Trophoblast cell (in vitro differentiated cells and primary cell): ENCODE results near the gene SYNE2.

Source experiments
- DNase-seq, 2 donors: peaks; one replicate each; pipeline ENCODE4 v3.0.0-alpha.2; 2016
- H2AFZ ChIP-seq: 2 replicates; pipeline ENCODE4 v1.6.1; 2013; ENCODE audit warnings: low read length, moderate library complexity, mild to moderate bottlenecking; ENCODE audit not compliant: insufficient read depth, poor library complexity
- H2AK5ac ChIP-seq: 2 replicates; pipeline ENCODE4 v1.6.1; 2013; ENCODE audit warnings: mild to moderate bottlenecking, low read length
- H2BK120ac ChIP-seq: 2 replicates; pipeline ENCODE4 v1.6.1; 2013; ENCODE audit warnings: low read length, mild to moderate bottlenecking, moderate library complexity; ENCODE audit not compliant: insufficient read depth, poor library complexity
- H2BK12ac ChIP-seq: 2 replicates; pipeline ENCODE4 v1.6.1; 2013; ENCODE audit warnings: mild to moderate bottlenecking, low read length, moderate library complexity
- H2BK5ac ChIP-seq: 2 replicates; pipeline ENCODE4 v1.6.1; 2013; ENCODE audit warnings: low read length, low read depth, moderate library complexity, mild to moderate bottlenecking; ENCODE audit not compliant: poor library complexity
- H3K14ac ChIP-seq: 2 replicates; pipeline ENCODE4 v1.6.1; 2013; ENCODE audit warnings: mild to moderate bottlenecking, low read length
- H3K18ac ChIP-seq: 2 replicates; pipeline ENCODE4 v1.6.1; 2013; ENCODE audit warnings: mild to moderate bottlenecking, low read length
- H3K23ac ChIP-seq: 2 replicates; pipeline ENCODE4 v1.6.1; 2013; ENCODE audit warnings: low read length
- H3K27ac ChIP-seq: 2 replicates; pipeline ENCODE4 v1.5.1; 2013; ENCODE audit warnings: low read depth, mild to moderate bottlenecking, inconsistent platforms, low read length, moderate library complexity
- H3K27me3 ChIP-seq: 2 replicates; pipeline ENCODE4 v1.6.1; 2013; ENCODE audit warnings: inconsistent platforms, mild to moderate bottlenecking, low read length, moderate library complexity; ENCODE audit not compliant: insufficient read depth
- H3K36me3 ChIP-seq, 2 experiments: 1 replicate in 1 of 2; 2 replicates in 1 of 2; pipeline ENCODE4 v1.6.1; 2013; ENCODE audit warnings: low read length in 2 of 2, mild to moderate bottlenecking in 2 of 2, moderate library complexity in 1 of 2; ENCODE audit not compliant: insufficient read depth in 2 of 2, control insufficient read depth in 1 of 2
- H3K4ac ChIP-seq: 2 replicates; pipeline ENCODE4 v1.6.1; 2013; ENCODE audit warnings: low read depth, mild to moderate bottlenecking, low read length, moderate library complexity
- H3K4me1 ChIP-seq, 2 experiments: 1 replicate in 1 of 2; 2 replicates in 1 of 2; pipeline ENCODE4 v1.6.1; 2013; ENCODE audit warnings: low read length in 2 of 2, mild to moderate bottlenecking in 2 of 2, moderate library complexity in 1 of 2; ENCODE audit not compliant: insufficient read depth in 2 of 2, control insufficient read depth in 1 of 2
- H3K4me2 ChIP-seq: 2 replicates; pipeline ENCODE4 v1.6.1; 2013; ENCODE audit warnings: inconsistent platforms, mild to moderate bottlenecking, low read length, moderate library complexity
- H3K4me3 ChIP-seq: 2 replicates; pipeline ENCODE4 v1.5.1; 2013; ENCODE audit warnings: mild to moderate bottlenecking, low read depth, low read length, inconsistent platforms
- H3K79me1 ChIP-seq: one replicate; pipeline ENCODE4 v1.6.1; 2013; ENCODE audit warnings: low read length
- H3K79me2 ChIP-seq: 2 replicates; pipeline ENCODE4 v1.6.1; 2013; ENCODE audit warnings: low read length, mild to moderate bottlenecking; ENCODE audit not compliant: control insufficient read depth, insufficient read depth, poor library complexity
- H3K9ac ChIP-seq: 2 replicates; pipeline ENCODE4 v1.6.1; 2013; ENCODE audit warnings: mild to moderate bottlenecking, low read length
- H3K9me3 ChIP-seq: 2 replicates; pipeline ENCODE4 v1.6.1; 2013; ENCODE audit warnings: low read depth, mild to moderate bottlenecking, control low read depth, inconsistent platforms, low read length; ENCODE audit not compliant: insufficient read depth
- H4K12ac ChIP-seq: 2 replicates; pipeline ENCODE4 v1.6.1; 2013; ENCODE audit warnings: low read depth, mild to moderate bottlenecking, low read length, moderate library complexity
- H4K8ac ChIP-seq: 2 replicates; pipeline ENCODE4 v1.6.1; 2013; ENCODE audit warnings: low read depth, mild to moderate bottlenecking, low read length, moderate library complexity
- H4K91ac ChIP-seq: one replicate; pipeline ENCODE4 v1.6.1; 2013; ENCODE audit warnings: low read depth, mild to moderate bottlenecking, low read length, moderate library complexity
- WGBS: extraction: QIAGEN DNeasy Blood & Tissue Kit; methylation state at CpG from one replicate; pipeline ENCODE4 v1.1.7; 2013; ENCODE audit warnings: missing lambda C conversion rate; ENCODE audit not compliant: insufficient read length, insufficient coverage; ENCODE audit errors: extremely low coverage; 5-methylcytosine and 5-hydroxymethylcytosine counted together

SYNE2 gene

DNA sequence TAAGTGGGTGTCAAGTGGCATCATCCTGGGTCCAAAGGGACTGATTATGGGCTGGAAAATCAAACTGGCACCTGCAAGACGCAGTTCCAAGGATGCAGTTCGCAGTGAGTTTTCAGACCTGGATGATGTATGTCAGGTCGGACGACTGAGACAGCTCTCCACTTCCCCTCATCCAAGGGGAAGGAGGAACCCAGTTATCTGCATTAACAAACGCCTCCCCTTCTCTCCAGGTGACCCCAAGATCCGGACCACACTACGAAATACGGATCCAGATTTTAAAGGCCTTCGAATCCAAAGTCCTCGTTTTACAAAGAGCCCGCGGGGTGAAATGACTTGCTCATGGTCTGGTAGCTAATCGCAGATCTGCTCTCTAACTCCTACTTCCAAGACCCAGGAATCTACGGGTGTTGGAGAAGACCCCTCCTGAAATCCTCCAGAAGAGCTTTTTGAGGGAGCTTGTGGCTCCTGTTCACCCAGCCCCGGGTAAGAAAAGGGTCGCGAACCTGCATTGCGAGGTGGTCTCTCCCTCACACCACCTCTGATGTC, 460 bp upstream of the SYNE2 start:
- Histone ChIP-seq H3K4me2 (peak overlapping the region; percentile 88), H3K4ac (no peak overlapping the region), H3K23ac (no peak overlapping the region), H3K36me3 (no peaks in the 10 kb centered on the region), H3K79me2 (no peaks in the 10 kb centered on the region), H2BK5ac (peak overlapping the region; percentile 19), H4K91ac (no peak overlapping the region), H3K18ac (no peak overlapping the region), H3K79me1 (peaks cover 4% of the 10 kb centered on the region), H2AFZ (peak overlapping the region; percentile 75), H3K9ac (no peak overlapping the region), H4K12ac (peak overlapping the region; percentile 44), H3K4me3 (peak overlapping the region; percentile 62), H4K8ac (peak overlapping the region; percentile 71), H2BK120ac (no peak overlapping the region), H2BK12ac (no peak overlapping the region), H2AK5ac (no peak overlapping the region), H3K27ac (no peak overlapping the region), H3K4me1 (peaks cover 7 to 9% of the 10 kb centered on the region in 2 experiments), H3K9me3 (no peaks in the 10 kb centered on the region), H3K14ac (no peak overlapping the region), H3K27me3 (no peaks in the 10 kb centered on the region)
- peak; percentile 18 to 60 for DNase-seq
- no CpG with 5 or more reads among the region's 18 CpGs for WGBS

DNA sequence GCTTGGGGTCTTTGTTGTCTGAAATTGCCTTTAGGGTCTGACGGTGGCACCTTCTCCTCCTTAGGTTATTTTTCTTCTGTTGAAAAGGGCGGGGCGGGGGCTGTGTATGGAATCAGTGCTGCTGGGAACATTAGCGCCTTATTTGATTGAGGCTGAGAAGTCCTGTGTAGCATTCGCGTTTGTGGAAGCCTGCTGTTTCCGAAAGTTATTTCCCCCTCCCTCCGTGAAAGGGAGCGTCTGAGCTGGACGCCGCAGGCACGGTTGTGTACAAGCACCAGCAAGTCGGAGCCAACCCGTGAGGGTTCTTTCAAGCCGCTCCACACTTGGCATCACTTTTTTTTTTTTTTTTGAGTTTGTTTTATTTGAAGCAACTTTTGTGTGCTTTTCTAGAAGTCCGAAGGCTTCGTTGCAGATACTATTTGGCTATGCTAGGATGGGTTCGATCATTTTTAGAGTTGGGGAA, 1.1 kb downstream of the SYNE2 start:
- WGBS, result no CpG with 5 or more reads among the region's 18 CpGs
- Histone ChIP-seq H4K8ac (peak overlapping the region; percentile 9), H3K18ac (peak overlapping the region; percentile 56), H4K12ac (no peak overlapping the region), H2AK5ac (no peak overlapping the region), H2BK12ac (no peak overlapping the region), H3K27me3 (no peaks in the 10 kb centered on the region), H3K27ac (no peak overlapping the region), H3K4me1 (peaks cover 7 to 9% of the 10 kb centered on the region in 2 experiments), H3K4me2 (peak overlapping the region; percentile 88), H3K9ac (no peak overlapping the region), H4K91ac (no peak overlapping the region), H3K9me3 (no peaks in the 10 kb centered on the region), H2AFZ (peak overlapping the region; percentile 37), H3K79me1 (peaks cover 4% of the 10 kb centered on the region), H2BK120ac (no peak overlapping the region), H2BK5ac (no peak overlapping the region), H3K36me3 (no peaks in the 10 kb centered on the region), H3K14ac (peak overlapping the region; percentile 37), H3K4me3 (peak overlapping the region; percentile 81), H3K4ac (no peak overlapping the region), H3K23ac (no peak overlapping the region), H3K79me2 (no peaks in the 10 kb centered on the region)
- peak; percentile 76 for DNase-seq

DNA sequence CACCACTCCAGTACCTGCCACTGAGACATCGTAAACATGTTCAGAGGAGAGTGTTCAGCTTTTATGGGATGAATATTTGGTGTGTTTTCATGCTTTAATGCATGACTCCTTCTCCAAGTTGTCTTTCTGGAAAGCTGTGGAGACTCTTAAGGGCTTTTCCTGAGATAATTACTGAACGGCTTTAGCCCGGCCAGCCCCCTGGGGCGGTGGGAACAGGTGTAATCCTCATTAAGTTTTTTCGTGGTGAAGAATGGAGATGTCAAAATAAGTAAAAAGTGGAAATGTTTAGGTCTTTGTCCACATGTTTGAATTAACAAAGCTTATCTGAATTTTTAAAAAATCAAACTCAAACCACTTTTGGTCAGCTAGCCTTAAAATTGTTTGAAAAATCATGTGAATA, 1.5 kb downstream of the SYNE2 start:
- H3K4ac ChIP-seq, result no peak overlapping the region
- no peak overlapping the region for H3K4me3 ChIP-seq
- H3K18ac ChIP-seq, result no peak overlapping the region
- no peak overlapping the region for H3K27ac ChIP-seq
- no peak overlapping the region for H4K8ac ChIP-seq
- no peak for DNase-seq
- H3K23ac ChIP-seq, result no peak overlapping the region
- H4K12ac ChIP-seq, result no peak overlapping the region
- H3K4me2 ChIP-seq, result peak overlapping the region; percentile 88
- peaks cover 4% of the 10 kb centered on the region for H3K79me1 ChIP-seq
- no CpG with 5 or more reads among the region's 5 CpGs for WGBS
- no peak overlapping the region for H2AFZ ChIP-seq
- no peak overlapping the region for H3K9ac ChIP-seq
- H3K36me3 ChIP-seq, result no peaks in the 10 kb centered on the region
- peaks cover 7 to 9% of the 10 kb centered on the region in 2 experiments for H3K4me1 ChIP-seq
- H3K27me3 ChIP-seq, result no peaks in the 10 kb centered on the region
- H2BK12ac ChIP-seq, result no peak overlapping the region
- no peak overlapping the region for H2AK5ac ChIP-seq
- no peaks in the 10 kb centered on the region for H3K79me2 ChIP-seq
- no peak overlapping the region for H4K91ac ChIP-seq
- no peak overlapping the region for H2BK5ac ChIP-seq
- no peaks in the 10 kb centered on the region for H3K9me3 ChIP-seq
- no peak overlapping the region for H2BK120ac ChIP-seq
- no peak overlapping the region for H3K14ac ChIP-seq

DNA sequence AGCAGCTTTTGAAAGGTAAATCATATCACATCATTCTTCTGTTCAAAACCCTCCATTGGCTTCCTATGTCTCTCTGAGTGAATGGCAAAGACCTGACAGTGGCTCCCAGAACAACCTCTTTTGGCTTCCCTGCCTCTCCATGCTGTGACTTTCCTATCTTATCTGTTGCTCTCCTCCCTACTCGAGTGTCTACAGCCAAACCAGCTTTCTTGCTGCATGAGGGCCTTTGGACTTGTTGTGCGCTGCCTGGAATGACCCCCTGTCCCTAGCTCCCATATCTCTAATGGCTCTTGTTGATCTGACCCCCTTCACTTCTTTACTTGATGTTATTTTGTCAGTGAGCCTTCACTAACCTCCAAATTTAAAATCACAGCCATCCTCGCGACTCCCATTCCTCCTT, 2.5 kb downstream of the SYNE2 start:
- H3K14ac ChIP-seq, result no peak overlapping the region
- no peak overlapping the region for H3K27ac ChIP-seq
- H3K4ac ChIP-seq, result no peak overlapping the region
- no peak overlapping the region for H3K23ac ChIP-seq
- WGBS, result 100% methylated on average over 2 of the region's 4 CpGs
- no peak for DNase-seq
- no peak overlapping the region for H2BK5ac ChIP-seq
- no peak overlapping the region for H3K4me3 ChIP-seq
- no peaks in the 10 kb centered on the region for H3K79me2 ChIP-seq
- peaks cover 4% of the 10 kb centered on the region for H3K79me1 ChIP-seq
- no peaks in the 10 kb centered on the region for H3K36me3 ChIP-seq
- H3K27me3 ChIP-seq, result no peaks in the 10 kb centered on the region
- no peak overlapping the region for H2AFZ ChIP-seq
- no peak overlapping the region for H2AK5ac ChIP-seq
- H4K91ac ChIP-seq, result no peak overlapping the region
- H2BK12ac ChIP-seq, result no peak overlapping the region
- no peak overlapping the region for H2BK120ac ChIP-seq
- H3K9me3 ChIP-seq, result no peaks in the 10 kb centered on the region
- H3K9ac ChIP-seq, result no peak overlapping the region
- H3K4me1 ChIP-seq, result peaks cover 7 to 9% of the 10 kb centered on the region in 2 experiments
- no peak overlapping the region for H4K12ac ChIP-seq
- H3K4me2 ChIP-seq, result no peak overlapping the region
- H4K8ac ChIP-seq, result no peak overlapping the region
- H3K18ac ChIP-seq, result no peak overlapping the region
